Measurements from ENCODE around the gene CBLB.

CBLB gene

GRCh38 chr3:105688821-105689220 lies 180.0 kb downstream of the CBLB start:
- no peak for DNase-seq (ENCODE audit: low read depth)

- no peak for DNase-seq (ENCODE audit: low read depth)
Measured at GRCh38 chr3:105686278-105686897, 182.4 kb downstream of the CBLB start.

GRCh38 chr3:105679951-105680350 lies 188.9 kb downstream of the CBLB start:
- DNase-seq (ENCODE audit: low read depth): no peak

- DNase-seq (ENCODE audit: low read depth): no peak
Measured at GRCh38 chr3:105678017-105678416, 190.8 kb downstream of the CBLB start.

GRCh38 chr3:105676621-105677300 lies 192.1 kb downstream of the CBLB start:
- peak; percentile 50 for DNase-seq (ENCODE audit: low read depth)

GRCh38 chr3:105674437-105675065 lies 194.3 kb downstream of the CBLB start:
- DNase-seq (ENCODE audit: low read depth): no peak

- DNase-seq (ENCODE audit: low read depth): no peak
Measured at GRCh38 chr3:105672996-105673395, 195.8 kb downstream of the CBLB start.

GRCh38 chr3:105662306-105662705 lies 206.5 kb downstream of the CBLB start:
- no peak for DNase-seq (ENCODE audit: low read depth)

- DNase-seq (ENCODE audit: low read depth): no peak
Measured at GRCh38 chr3:105661461-105661860, 207.4 kb downstream of the CBLB start.

- no peak for DNase-seq (ENCODE audit: low read depth)
Measured at GRCh38 chr3:105656651-105657504, 211.9 kb downstream of the CBLB start.

- DNase-seq (ENCODE audit: low read depth): no peak
Measured at GRCh38 chr3:105653868-105654267, 214.9 kb downstream of the CBLB start.

GRCh38 chr3:105653166-105653565 lies 215.6 kb downstream of the CBLB start:
- DNase-seq (ENCODE audit: low read depth): no peak

GRCh38 chr3:105649480-105649879 lies 219.3 kb downstream of the CBLB start:
- DNase-seq (ENCODE audit: low read depth): no peak

- DNase-seq (ENCODE audit: low read depth): no peak
Measured at GRCh38 chr3:105647047-105647446, 221.8 kb downstream of the CBLB start.

GRCh38 chr3:105639131-105639530 lies 229.7 kb downstream of the CBLB start:
- no peak for DNase-seq (ENCODE audit: low read depth)

GRCh38 chr3:105634708-105635107 lies 234.1 kb downstream of the CBLB start:
- no peak for DNase-seq (ENCODE audit: low read depth)

- no peak for DNase-seq (ENCODE audit: low read depth)
Measured at GRCh38 chr3:105629718-105630117, 239.1 kb downstream of the CBLB start.

- no peak for DNase-seq (ENCODE audit: low read depth)
Measured at GRCh38 chr3:105626739-105627138, 242.1 kb downstream of the CBLB start.

GRCh38 chr3:105622169-105622568 lies 246.6 kb downstream of the CBLB start:
- no peak for DNase-seq (ENCODE audit: low read depth)

GRCh38 chr3:105620236-105620635 lies 248.6 kb downstream of the CBLB start:
- no peak for DNase-seq (ENCODE audit: low read depth)

- no peak for DNase-seq (ENCODE audit: low read depth)
Measured at GRCh38 chr3:105619651-105620050, 249.2 kb downstream of the CBLB start.

GRCh38 chr3:105618556-105618955 lies 250.3 kb downstream of the CBLB start:
- no peak for DNase-seq (ENCODE audit: low read depth)
